HG03520 (cell line): ENCODE data around the gene ZNF516.

Source experiments
- ATAC-seq: cut with Tn5 transposase; IDR thresholded peaks from one replicate; pipeline ENCODE4 v1.9.1; 2021; ENCODE audit warnings: mild to moderate bottlenecking, moderate library complexity; ENCODE audit not compliant: unreplicated experiment

ZNF516 gene

GRCh38 chr18:76428396-76429261 lies 66.4 kb downstream of the ZNF516 start:
- ATAC-seq: no peak

GRCh38 chr18:76426737-76427305 lies 68.2 kb downstream of the ZNF516 start:
- no peak for ATAC-seq

GRCh38 chr18:76425146-76426131 lies 69.6 kb downstream of the ZNF516 start:
- no peak for ATAC-seq

- ATAC-seq: no peak
Observed at GRCh38 chr18:76422838-76423237, 72.2 kb downstream of the ZNF516 start.

GRCh38 chr18:76422121-76422520 lies 72.9 kb downstream of the ZNF516 start:
- no peak for ATAC-seq

GRCh38 chr18:76421685-76422078 lies 73.4 kb downstream of the ZNF516 start:
- ATAC-seq: no peak

GRCh38 chr18:76420898-76421684 lies 74.0 kb downstream of the ZNF516 start:
- no peak for ATAC-seq

GRCh38 chr18:76419811-76420210 lies 75.2 kb downstream of the ZNF516 start:
- ATAC-seq: no peak

GRCh38 chr18:76416911-76417310 lies 78.1 kb downstream of the ZNF516 start:
- ATAC-seq: no peak

GRCh38 chr18:76414936-76415621 lies 80.0 kb downstream of the ZNF516 start:
- ATAC-seq: no peak

GRCh38 chr18:76412818-76413565 lies 82.0 kb downstream of the ZNF516 start:
- ATAC-seq: no peak

GRCh38 chr18:76412010-76412817 lies 82.8 kb downstream of the ZNF516 start:
- ATAC-seq: no peak

GRCh38 chr18:76410660-76411417 lies 84.2 kb downstream of the ZNF516 start:
- ATAC-seq: peak; percentile 74

GRCh38 chr18:76410033-76410432 lies 85.0 kb downstream of the ZNF516 start:
- ATAC-seq: no peak

GRCh38 chr18:76408480-76409067 lies 86.5 kb downstream of the ZNF516 start:
- no peak for ATAC-seq

GRCh38 chr18:76407681-76408080 lies 87.4 kb downstream of the ZNF516 start:
- ATAC-seq: no peak

- ATAC-seq: no peak
Observed at GRCh38 chr18:76406791-76407190, 88.3 kb downstream of the ZNF516 start.
